SK-N-SH (cell line): ENCODE results near the gene PASK. TPM values are rescaled to one million over a fixed set of nuclear protein-coding genes. Genes with fewer than 3 reads are reported as not detected.

ENCODE experiments used
- CTCF ChIA-PET: fragments of 300-600, 350-600 bp; formaldehyde crosslinking; extraction: SDS; loops from one replicate; lab custom pipeline; 2021; lab: Yijun Ruan, JAX
- POLR2A ChIA-PET: fragments of 350-600 bp; sonication (Branson Sonifier 250); formaldehyde crosslinking; extraction: SDS; loops from one replicate; lab custom pipeline; 2020; ENCODE audit warnings: antibody characterized with exemption, inconsistent platforms; lab: Yijun Ruan, JAX
- DNase-seq: peaks from one replicate; pipeline ENCODE4 v3.0.0; 2012
- H2AFZ ChIP-seq: fragments of 200-600 bp; sonication (generic); 2 replicates; pipeline ENCODE4 v1.8.1; 2016; ENCODE audit warnings: antibody characterized with exemption, mild to moderate bottlenecking, low read depth
- H3F3A ChIP-seq: fragments of 200-600 bp; sonication (generic); replicated peaks from 2 replicates; pipeline ENCODE3; 2016; ENCODE audit warnings: antibody characterized with exemption, mild to moderate bottlenecking; ENCODE audit not compliant: insufficient read depth
- H3K27ac ChIP-seq, 2 experiments: fragments of 200-500 bp in 1 of 2; fragments of 200-600 bp in 1 of 2; sonication (Bioruptor generic) in 1 of 2; sonication (generic), shearing (Covaris generic) in 1 of 2; 2 replicates each; pipeline versions ENCODE4 v1.5.1 to v1.6.1; 2014 to 2016; ENCODE audit warnings: low read depth in 2 of 2, inconsistent platforms in 1 of 2, low read length in 1 of 2, mild to moderate bottlenecking in 1 of 2, mixed read lengths in 1 of 2
- H3K27me3 ChIP-seq: fragments of 200-600 bp; sonication (generic), shearing (Covaris generic); 2 replicates; pipeline ENCODE4 v1.6.1; 2016; ENCODE audit warnings: mixed run types; ENCODE audit not compliant: insufficient read depth
- H3K36me3 ChIP-seq, 2 experiments: fragments of 200-500 bp in 1 of 2; fragments of 200-600 bp in 1 of 2; sonication (Bioruptor generic) in 1 of 2; sonication (generic) in 1 of 2; replicated peaks in 1 of 2; 2 replicates each; pipeline versions ENCODE3 to v1.5.1; 2014 to 2016; ENCODE audit warnings: low read length in 1 of 2, mild to moderate bottlenecking in 1 of 2; ENCODE audit not compliant: insufficient read depth in 2 of 2, control insufficient read depth in 1 of 2
- H3K4me1 ChIP-seq, 2 experiments: fragments of 200-500 bp in 1 of 2; fragments of 200-600 bp in 1 of 2; sonication (Bioruptor generic) in 1 of 2; sonication (generic), shearing (Covaris generic) in 1 of 2; 2 replicates each; pipeline versions ENCODE4 v1.5.1 to v1.6.1; 2014 to 2016; ENCODE audit warnings: low read depth in 1 of 2, low read length in 1 of 2, mixed run types in 1 of 2; ENCODE audit not compliant: insufficient read depth in 2 of 2, control insufficient read depth in 1 of 2
- H3K4me2 ChIP-seq: fragments of 200-600 bp; sonication (generic), shearing (Covaris generic); 2 replicates; pipeline ENCODE4 v1.6.1; 2017; ENCODE audit warnings: mixed run types
- H3K4me3 ChIP-seq, 2 experiments: fragments of 200-500 bp in 1 of 2; fragments of 200-600 bp in 1 of 2; sonication (Bioruptor generic) in 1 of 2; sonication (generic), shearing (Covaris generic) in 1 of 2; 2 replicates each; pipeline versions ENCODE4 v1.5.1 to v1.8.1; 2014 to 2016; ENCODE audit warnings: low read depth in 2 of 2, inconsistent platforms in 1 of 2, low read length in 1 of 2, mild to moderate bottlenecking in 1 of 2, mixed read lengths in 1 of 2, moderate library complexity in 1 of 2
- H3K79me2 ChIP-seq: fragments of 200-600 bp; sonication (generic); 2 replicates; pipeline ENCODE4 v1.8.1; 2017; ENCODE audit warnings: mild to moderate bottlenecking; ENCODE audit not compliant: insufficient read depth
- H3K9ac ChIP-seq: fragments of 200-600 bp; sonication (generic); 2 replicates; pipeline ENCODE4 v1.6.1; 2017; ENCODE audit warnings: mixed run types
- H3K9me2 ChIP-seq: fragments of 200-600 bp; sonication (generic); 2 replicates; pipeline ENCODE4 v1.6.1; 2017; ENCODE audit warnings: mixed run types
- H3K9me3 ChIP-seq: fragments of 200-600 bp; sonication (generic); 2 replicates; pipeline ENCODE4 v1.6.1; 2017; ENCODE audit warnings: mixed run types, mild to moderate bottlenecking, moderate library complexity
- H4K20me1 ChIP-seq: fragments of 200-600 bp; sonication (generic); 2 replicates; pipeline ENCODE4 v1.6.1; 2017; ENCODE audit warnings: mild to moderate bottlenecking, mixed run types; ENCODE audit not compliant: insufficient read depth
- ELF1 ChIP-seq: IDR thresholded peaks from 2 replicates; pipeline ENCODE4 v1.4.0; 2012
- EP300 ChIP-seq, 2 experiments: IDR thresholded peaks; 2 replicates each; pipeline versions ENCODE4 v1.4.0 to v1.6.1; 2012; ENCODE audit warnings: borderline replicate concordance in 1 of 2, low read depth in 1 of 2, low read length in 1 of 2
- FOSL2 ChIP-seq: IDR thresholded peaks from 2 replicates; pipeline ENCODE4 v1.4.0; 2012; ENCODE audit warnings: low read depth, mild to moderate bottlenecking, moderate library complexity, borderline replicate concordance
- IRF3 ChIP-seq: fragments of 150-350 bp; IDR thresholded peaks from 2 replicates; pipeline ENCODE4 v1.6.1; 2016; ENCODE audit warnings: mild to moderate bottlenecking, low read depth, low read length
- MAX ChIP-seq: IDR thresholded peaks from 2 replicates; pipeline ENCODE4 v1.4.0; 2012; ENCODE audit warnings: low read depth
- MXI1 ChIP-seq: IDR thresholded peaks from 2 replicates; pipeline ENCODE4 v1.6.1; 2012; ENCODE audit warnings: mild to moderate bottlenecking, low read depth, low read length, improper control_type of control experiment
- RAD21 ChIP-seq: IDR thresholded peaks from 2 replicates; pipeline ENCODE4 v1.6.1; 2012; ENCODE audit warnings: mild to moderate bottlenecking, low read length
- RFX5 ChIP-seq: IDR thresholded peaks from 2 replicates; pipeline ENCODE4 v1.6.1; 2012; ENCODE audit warnings: mild to moderate bottlenecking, improper control_type of control experiment, low read length
- SMC3 ChIP-seq: IDR thresholded peaks from 2 replicates; pipeline ENCODE4 v1.6.1; 2012; ENCODE audit warnings: low read depth, low read length, improper control_type of control experiment
- TAF1 ChIP-seq: IDR thresholded peaks from 2 replicates; pipeline ENCODE4 v1.6.1; 2012; ENCODE audit warnings: low read depth, mild to moderate bottlenecking, low read length, moderate library complexity, borderline replicate concordance
- WGBS: methylation state at CpG from one replicate; pipeline ENCODE4 v1.1.6; 2017; ENCODE audit warnings: low lambda C conversion rate; 5-methylcytosine and 5-hydroxymethylcytosine counted together
- polyA plus RNA-seq, 3 experiments: library from polyadenylated mRNA; depleted of rRNA; stranded (reverse); fragments of >200 nt; gene quantifications; 2 replicates each; pipeline ENCODE4 v1.2.3, GENCODE V29; 2012
- TF ChIP-seq, protein P1 (sequence below): IDR thresholded peaks from 2 replicates; pipeline ENCODE4 v1.4.0; 2012; ENCODE audit warnings: low read depth, borderline replicate concordance
- TF ChIP-seq, protein P2 (sequence below): IDR thresholded peaks from 2 replicates; pipeline ENCODE4; 2012
- TF ChIP-seq, protein P3 (sequence below): fragments of 150-350 bp; IDR thresholded peaks from 2 replicates; pipeline ENCODE4 v1.6.1; 2017; ENCODE audit warnings: antibody characterized with exemption, low read length, low read depth, borderline replicate concordance
- TF ChIP-seq, protein P4 (sequence below): IDR thresholded peaks from 2 replicates; pipeline ENCODE4 v1.4.0; 2012; ENCODE audit warnings: low read depth, borderline replicate concordance

PASK gene
- polyA plus RNA-seq, 1 of the 3 experiments (the other 2 are of a cell fraction): 6.3 TPM

GRCh38 chr2:241126201-241126611, 23.1 kb downstream of the PASK start:
- ChIA-PET POLR2A (no interaction called here), CTCF (no interaction called here)
- Histone ChIP-seq H3K4me2 (no peak overlapping the region), H3F3A (peaks cover 5% of the 10 kb centered on the region), H4K20me1 (no peaks in the 10 kb centered on the region), H2AFZ (no peak overlapping the region), H3K27me3 (no peaks in the 10 kb centered on the region), H3K79me2 (no peaks in the 10 kb centered on the region), H3K9me2 (no peaks in the 10 kb centered on the region), H3K36me3 (peaks cover 8 to 11% of the 10 kb centered on the region in 2 experiments), H3K4me1 (no peaks in the 10 kb centered on the region), H3K27ac (no peak overlapping the region), H3K9ac (no peak overlapping the region), H3K9me3 (no peaks in the 10 kb centered on the region; the same call in 1 of the 2 replicates), H3K4me3 (no peak overlapping the region)
- TF ChIP-seq TAF1: no peak
- TF ChIP-seq SMC3: no peak
- no peak for DNase-seq
- 94% methylated on average over 5 of the region's 21 CpGs for WGBS

DNA sequence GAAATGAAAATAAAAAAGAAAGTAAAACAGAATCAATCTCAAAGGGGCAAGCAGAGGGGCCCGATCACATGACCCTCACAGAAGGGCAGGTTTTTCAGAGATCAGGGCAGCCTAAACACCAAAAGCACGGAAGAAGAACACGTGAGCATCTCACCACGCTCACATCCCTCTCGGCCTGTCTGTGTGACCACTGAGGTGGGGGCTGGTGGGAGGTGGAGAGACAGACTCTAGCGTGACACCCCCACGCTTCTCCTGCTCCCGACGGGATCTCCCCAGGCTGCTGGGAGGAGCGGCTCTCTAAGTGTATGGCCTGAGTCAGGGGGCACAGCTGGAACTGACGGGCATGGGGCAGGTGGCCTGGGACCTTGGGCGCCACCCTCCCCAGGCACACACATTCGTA, 23.6 kb downstream of the PASK start:
- TF ChIP-seq MAX (no peak), IRF3 (no peak), RFX5 (no peak), ELF1 (no peak), TAF1 (no peak), MXI1 (no peak), SMC3 (no peak), FOSL2 (no peak), EP300 (IDR thresholded peaks at IDR 0.05; ENCODE audit: borderline replicate concordance in 1 of 2, low read depth in 1 of 2, low read length in 1 of 2) (no peak), RAD21 (no peak)
- TF ChIP-seq, protein P1, sequence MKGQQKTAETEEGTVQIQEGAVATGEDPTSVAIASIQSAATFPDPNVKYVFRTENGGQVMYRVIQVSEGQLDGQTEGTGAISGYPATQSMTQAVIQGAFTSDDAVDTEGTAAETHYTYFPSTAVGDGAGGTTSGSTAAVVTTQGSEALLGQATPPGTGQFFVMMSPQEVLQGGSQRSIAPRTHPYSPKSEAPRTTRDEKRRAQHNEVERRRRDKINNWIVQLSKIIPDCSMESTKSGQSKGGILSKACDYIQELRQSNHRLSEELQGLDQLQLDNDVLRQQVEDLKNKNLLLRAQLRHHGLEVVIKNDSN: no peak
- TF ChIP-seq, protein P2, sequence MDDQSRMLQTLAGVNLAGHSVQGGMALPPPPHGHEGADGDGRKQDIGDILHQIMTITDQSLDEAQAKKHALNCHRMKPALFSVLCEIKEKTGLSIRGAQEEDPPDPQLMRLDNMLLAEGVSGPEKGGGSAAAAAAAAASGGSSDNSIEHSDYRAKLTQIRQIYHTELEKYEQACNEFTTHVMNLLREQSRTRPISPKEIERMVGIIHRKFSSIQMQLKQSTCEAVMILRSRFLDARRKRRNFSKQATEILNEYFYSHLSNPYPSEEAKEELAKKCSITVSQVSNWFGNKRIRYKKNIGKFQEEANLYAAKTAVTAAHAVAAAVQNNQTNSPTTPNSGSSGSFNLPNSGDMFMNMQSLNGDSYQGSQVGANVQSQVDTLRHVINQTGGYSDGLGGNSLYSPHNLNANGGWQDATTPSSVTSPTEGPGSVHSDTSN: no peak
- TF ChIP-seq, protein P3, sequence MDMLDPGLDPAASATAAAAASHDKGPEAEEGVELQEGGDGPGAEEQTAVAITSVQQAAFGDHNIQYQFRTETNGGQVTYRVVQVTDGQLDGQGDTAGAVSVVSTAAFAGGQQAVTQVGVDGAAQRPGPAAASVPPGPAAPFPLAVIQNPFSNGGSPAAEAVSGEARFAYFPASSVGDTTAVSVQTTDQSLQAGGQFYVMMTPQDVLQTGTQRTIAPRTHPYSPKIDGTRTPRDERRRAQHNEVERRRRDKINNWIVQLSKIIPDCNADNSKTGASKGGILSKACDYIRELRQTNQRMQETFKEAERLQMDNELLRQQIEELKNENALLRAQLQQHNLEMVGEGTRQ: no peak
- TF ChIP-seq, protein P4, sequence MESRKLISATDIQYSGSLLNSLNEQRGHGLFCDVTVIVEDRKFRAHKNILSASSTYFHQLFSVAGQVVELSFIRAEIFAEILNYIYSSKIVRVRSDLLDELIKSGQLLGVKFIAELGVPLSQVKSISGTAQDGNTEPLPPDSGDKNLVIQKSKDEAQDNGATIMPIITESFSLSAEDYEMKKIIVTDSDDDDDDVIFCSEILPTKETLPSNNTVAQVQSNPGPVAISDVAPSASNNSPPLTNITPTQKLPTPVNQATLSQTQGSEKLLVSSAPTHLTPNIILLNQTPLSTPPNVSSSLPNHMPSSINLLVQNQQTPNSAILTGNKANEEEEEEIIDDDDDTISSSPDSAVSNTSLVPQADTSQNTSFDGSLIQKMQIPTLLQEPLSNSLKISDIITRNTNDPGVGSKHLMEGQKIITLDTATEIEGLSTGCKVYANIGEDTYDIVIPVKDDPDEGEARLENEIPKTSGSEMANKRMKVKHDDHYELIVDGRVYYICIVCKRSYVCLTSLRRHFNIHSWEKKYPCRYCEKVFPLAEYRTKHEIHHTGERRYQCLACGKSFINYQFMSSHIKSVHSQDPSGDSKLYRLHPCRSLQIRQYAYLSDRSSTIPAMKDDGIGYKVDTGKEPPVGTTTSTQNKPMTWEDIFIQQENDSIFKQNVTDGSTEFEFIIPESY: no peak
- Histone ChIP-seq H2AFZ (no peak overlapping the region), H3K79me2 (no peaks in the 10 kb centered on the region), H3K27ac (no peak overlapping the region), H3F3A (peaks cover 5% of the 10 kb centered on the region), H3K9ac (no peak overlapping the region), H3K4me1 (no peaks in the 10 kb centered on the region), H3K9me2 (no peaks in the 10 kb centered on the region), H3K27me3 (no peaks in the 10 kb centered on the region), H3K4me3 (no peak overlapping the region), H3K9me3 (no peaks in the 10 kb centered on the region; the same call in 1 of the 2 replicates), H3K4me2 (no peak overlapping the region), H4K20me1 (no peaks in the 10 kb centered on the region), H3K36me3 (peaks cover 12 to 14% of the 10 kb centered on the region in 2 experiments)
- WGBS: 94% methylated on average over 13 of the region's 13 CpGs
- no peak for DNase-seq
- ChIA-PET POLR2A (no interaction called here), CTCF (no interaction called here)
